H1 (cell line): ENCODE results near the gene SLC23A1. TPM values are rescaled to one million over a fixed set of nuclear protein-coding genes. Genes with fewer than 3 reads are reported as not detected.

ENCODE experiments used
- CTCF ChIA-PET: fragments of 300-600 bp; sonication (Branson Sonifier 250); formaldehyde crosslinking; loops from one replicate; lab custom pipeline; 2021; ENCODE audit not compliant: partially characterized antibody; lab: Charles Lee
- POLR2A ChIA-PET: fragments of 300-600 bp; sonication (Branson Sonifier 250); formaldehyde crosslinking; loops from one replicate; lab custom pipeline; 2021; ENCODE audit warnings: inconsistent platforms; ENCODE audit not compliant: partially characterized antibody; lab: Charles Lee
- DNase-seq, 2 experiments: peaks; one replicate each; pipeline versions ENCODE4 v3.0.0 to v3.0.0-alpha.2; 2010 to 2022; ENCODE audit warnings: low spot score in 2 of 2, low read depth in 1 of 2, mixed read lengths in 1 of 2
- FAIRE-seq: peaks from 2 replicates; lab custom pipeline; 2011; peaks lifted over from hg19 to GRCh38; lab: Jason Lieb, UNC
- H2AFZ ChIP-seq: 2 replicates; pipeline ENCODE4 v1.8.1; 2012; ENCODE audit warnings: low read length, inconsistent platforms
- H2AK5ac ChIP-seq: 2 replicates; pipeline ENCODE4 v1.6.1; 2013; ENCODE audit warnings: low read depth, low read length
- H2BK120ac ChIP-seq: replicated peaks from 2 replicates; pipeline ENCODE3; 2013; ENCODE audit warnings: low read depth, low read length, inconsistent platforms
- H2BK12ac ChIP-seq: 2 replicates; pipeline ENCODE4 v1.6.1; 2013; ENCODE audit warnings: low read depth, low read length
- H2BK15ac ChIP-seq: 2 replicates; pipeline ENCODE4 v1.6.1; 2013; ENCODE audit warnings: low read length
- H2BK20ac ChIP-seq: 2 replicates; pipeline ENCODE4 v1.6.1; 2013; ENCODE audit warnings: low read length
- H2BK5ac ChIP-seq: 2 replicates; pipeline ENCODE4 v1.6.1; 2013; ENCODE audit warnings: low read depth, low read length
- H3K14ac ChIP-seq: 2 replicates; pipeline ENCODE4 v1.6.1; 2013; ENCODE audit warnings: inconsistent platforms; ENCODE audit not compliant: insufficient read length
- H3K18ac ChIP-seq: 2 replicates; pipeline ENCODE4 v1.6.1; 2013; ENCODE audit warnings: low read length; ENCODE audit errors: extremely low read depth
- H3K23ac ChIP-seq: 2 replicates; pipeline ENCODE4 v1.6.1; 2013; ENCODE audit warnings: inconsistent platforms; ENCODE audit not compliant: insufficient read length
- H3K23me2 ChIP-seq: 2 replicates; pipeline ENCODE4 v1.6.1; 2013; ENCODE audit warnings: low read depth, low read length
- H3K27ac ChIP-seq: 2 replicates; pipeline ENCODE4 v1.6.1; 2011; ENCODE audit warnings: low read depth, low read length, inconsistent platforms
- H3K27me3 ChIP-seq, 4 experiments: replicated peaks in 1 of 4; 1 replicate in 1 of 4; 2 replicates in 3 of 4; pipeline versions ENCODE4 v1.6.1 to v1.8.1; 2011 to 2013; ENCODE audit warnings: low read length in 3 of 4, mild to moderate bottlenecking in 3 of 4, inconsistent platforms in 2 of 4, mixed read lengths in 2 of 4, moderate library complexity in 1 of 4; ENCODE audit not compliant: control insufficient read depth in 3 of 4, insufficient read depth in 3 of 4; ENCODE audit errors: extremely low read depth in 1 of 4
- H3K36me3 ChIP-seq, 4 experiments: 2 replicates each; pipeline versions ENCODE4 v1.6.1 to v1.8.1; 2011 to 2013; ENCODE audit warnings: mild to moderate bottlenecking in 4 of 4, low read length in 3 of 4, moderate library complexity in 2 of 4, control low read depth in 1 of 4, inconsistent platforms in 1 of 4; ENCODE audit not compliant: insufficient read depth in 4 of 4, control insufficient read depth in 2 of 4
- H3K4ac ChIP-seq: replicated peaks from 2 replicates; pipeline ENCODE3; 2013; ENCODE audit warnings: low read length, low read depth, mixed read lengths, inconsistent platforms; ENCODE audit not compliant: insufficient read length
- H3K4me1 ChIP-seq, 4 experiments: replicated peaks in 1 of 4; 1 replicate in 1 of 4; 2 replicates in 3 of 4; pipeline versions ENCODE4 v1.6.1 to v1.8.1; 2011 to 2013; ENCODE audit warnings: low read length in 3 of 4, inconsistent platforms in 2 of 4, mixed read lengths in 1 of 4; ENCODE audit not compliant: insufficient read depth in 4 of 4, control insufficient read depth in 3 of 4
- H3K4me2 ChIP-seq, 2 experiments: 2 replicates each; pipeline versions ENCODE4 v1.6.1 to v1.8.1; 2011 to 2013; ENCODE audit warnings: low read depth in 2 of 2, low read length in 2 of 2, control low read depth in 1 of 2, inconsistent platforms in 1 of 2, mild to moderate bottlenecking in 1 of 2; ENCODE audit not compliant: insufficient read depth in 1 of 2
- H3K4me3 ChIP-seq, 4 experiments: fragments of 200-600, 300-600 bp in 1 of 4; sonication (generic), shearing (Covaris generic), sonication (Bioruptor Twin) in 1 of 4; 2 replicates each; pipeline versions ENCODE4 v1.5.1 to v1.8.1; 2011 to 2016; ENCODE audit warnings: low read length in 4 of 4, low read depth in 3 of 4, control low read depth in 2 of 4, inconsistent platforms in 2 of 4, mild to moderate bottlenecking in 2 of 4, mixed read lengths in 1 of 4, moderate library complexity in 1 of 4; ENCODE audit not compliant: insufficient read depth in 2 of 4; ENCODE audit errors: extremely low read depth in 1 of 4
- H3K56ac ChIP-seq: replicated peaks from 2 replicates; pipeline ENCODE3; 2013; ENCODE audit warnings: low read depth, mild to moderate bottlenecking, mixed read lengths, low read length, inconsistent platforms; ENCODE audit not compliant: insufficient read length
- H3K79me1 ChIP-seq: 2 replicates; pipeline ENCODE4 v1.6.1; 2013; ENCODE audit warnings: low read depth, low read length, control low read depth
- H3K79me2 ChIP-seq, 2 experiments: 2 replicates each; pipeline versions ENCODE4 v1.6.1 to v1.8.1; 2012 to 2013; ENCODE audit warnings: low read length in 2 of 2, mild to moderate bottlenecking in 2 of 2, inconsistent platforms in 1 of 2; ENCODE audit not compliant: insufficient read depth in 2 of 2, control insufficient read depth in 1 of 2
- H3K9ac ChIP-seq, 4 experiments: replicated peaks in 1 of 4; 1 replicate in 1 of 4; 2 replicates in 3 of 4; pipeline versions ENCODE4 v1.6.1 to v1.8.1; 2011 to 2013; ENCODE audit warnings: low read depth in 3 of 4, low read length in 3 of 4, control low read depth in 2 of 4, mild to moderate bottlenecking in 2 of 4, moderate library complexity in 2 of 4, inconsistent platforms in 1 of 4; ENCODE audit errors: extremely low read depth in 1 of 4
- H3K9me3 ChIP-seq, 2 experiments: 2 replicates each; pipeline versions ENCODE4 v1.6.1 to v1.8.1; 2012 to 2013; ENCODE audit warnings: mild to moderate bottlenecking in 2 of 2, moderate library complexity in 2 of 2, control low read depth in 1 of 2, inconsistent platforms in 1 of 2, low read depth in 1 of 2, low read length in 1 of 2, mixed read lengths in 1 of 2; ENCODE audit not compliant: insufficient read depth in 2 of 2
- H4K20me1 ChIP-seq, 2 experiments: replicated peaks in 1 of 2; 2 replicates each; pipeline versions ENCODE3 to v1.8.1; 2011 to 2013; ENCODE audit warnings: inconsistent platforms in 2 of 2, low read length in 2 of 2, mild to moderate bottlenecking in 1 of 2; ENCODE audit not compliant: insufficient read depth in 2 of 2, control insufficient read depth in 1 of 2
- H4K5ac ChIP-seq: 2 replicates; pipeline ENCODE4 v1.6.1; 2013; ENCODE audit warnings: low read length, low read depth, mixed read lengths, inconsistent platforms; ENCODE audit not compliant: insufficient read length
- H4K8ac ChIP-seq: 2 replicates; pipeline ENCODE4 v1.8.0; 2013; ENCODE audit warnings: mild to moderate bottlenecking, moderate library complexity, low read length, inconsistent platforms; ENCODE audit not compliant: insufficient read depth; ENCODE audit errors: extremely low read depth
- H4K91ac ChIP-seq: replicated peaks from 2 replicates; pipeline ENCODE3; 2013; ENCODE audit warnings: low read length, mixed read lengths, inconsistent platforms; ENCODE audit not compliant: insufficient read length
- CBX8 ChIP-seq: fragments of 300-800, 300-1000 bp; sonication (generic); IDR thresholded peaks from 2 replicates; pipeline ENCODE4 v1.7.1; 2016; ENCODE audit warnings: low read depth, low read length, borderline replicate concordance
- WGBS, 2 experiments: shearing (Covaris generic) in 1 of 2; methylation state at CpG; one replicate each; pipeline versions ENCODE4 v1.1.6 to v1.1.7; 2013 to 2015; ENCODE audit warnings: low lambda C conversion rate in 2 of 2, mixed read lengths in 2 of 2, inconsistent platforms in 1 of 2, low coverage in 1 of 2, missing lambda C conversion rate in 1 of 2; ENCODE audit not compliant: insufficient replicate concordance in 2 of 2, insufficient coverage in 1 of 2, insufficient read length in 1 of 2; ENCODE audit errors: extremely low coverage in 1 of 2, missing lambda C conversion rate in 1 of 2; 5-methylcytosine and 5-hydroxymethylcytosine counted together
- polyA plus RNA-seq, 7 experiments: library from polyadenylated mRNA; depleted of rRNA in 3 of 7; stranded (reverse) in 5 of 7; unstranded in 2 of 7; fragments of >200 nt in 5 of 7; fragments of 200-250 nt in 2 of 7; gene quantifications; 1 replicate in 5 of 7; 2 replicates in 1 of 7; 4 replicates in 1 of 7; pipeline versions ENCODE4 v1.2.1 to v1.2.3, GENCODE V29; 2011 to 2013; ENCODE audit warnings: missing spikeins in 2 of 7, mixed read lengths in 2 of 7
- total RNA-seq: library from RNA; stranded (reverse); fragmentation: NEBNext Ultra II Directional; extraction: Animal tissue kit (Norgen Biotek cat#: 25700); gene quantifications from 2 replicates; pipeline ENCODE4 v1.2.1, GENCODE V29; 2021

The SLC23A1 gene
- total and polyA plus RNA-seq, 2 of the 8 experiments (the other 6 are each of a cell fraction or from before 2014, with no cell fraction given), result not detected

DNA sequence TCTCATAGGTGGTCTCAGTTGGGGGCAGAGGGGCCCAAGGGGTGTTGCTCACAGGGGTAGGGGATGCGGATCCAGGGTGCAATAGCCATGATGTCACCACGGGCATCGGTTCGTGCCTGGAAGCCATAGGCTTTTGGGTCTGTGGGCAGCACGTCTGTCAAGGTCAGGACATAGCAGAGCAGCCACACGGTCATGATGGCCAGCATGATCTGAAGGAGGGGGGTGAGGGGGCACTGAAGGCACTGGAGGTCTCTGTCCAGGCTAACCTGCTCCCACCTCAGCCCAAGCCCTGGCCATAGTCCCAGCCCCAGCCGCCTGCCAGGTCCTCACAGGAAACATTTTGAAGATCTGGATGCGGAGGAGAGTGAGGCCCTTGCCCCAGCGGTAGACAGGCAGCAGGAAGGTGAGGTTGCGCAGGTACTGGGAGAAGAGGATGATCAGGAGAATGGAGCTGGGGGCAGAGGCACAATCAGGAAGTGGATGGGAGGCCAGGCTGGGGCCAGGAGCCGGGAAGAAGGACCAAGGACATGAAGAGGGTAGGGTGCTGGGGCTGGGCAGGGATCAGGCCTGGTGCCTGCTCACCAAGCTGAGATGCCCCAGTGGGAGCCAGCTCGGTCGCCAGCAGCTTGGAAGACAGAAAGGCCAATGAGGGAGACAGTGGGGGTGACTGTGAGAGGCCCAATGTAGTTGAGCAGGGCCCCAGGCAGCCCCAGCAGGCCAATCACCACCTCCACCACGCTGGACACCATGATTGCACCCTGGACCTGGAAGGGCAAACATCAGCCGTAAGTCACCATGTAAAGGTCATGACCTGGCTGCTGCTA is 3.3 kb downstream of the SLC23A1 start:
- FAIRE-seq, result no peak
- POLR2A ChIA-PET, result interaction anchor here (0.6 to 3.1 kb wide), 6 partner anchors 8 to 94 kb away, joined by 3 to 12 read pairs (median 4); partner anchors contain the start of genes PAIP2 and PROB1

More for the DNA sequence above, 3.3 kb downstream of the SLC23A1 start:
- no peaks in the 10 kb centered on the region for H3K23me2 ChIP-seq
- H3K79me2 ChIP-seq, result no peaks in the 10 kb centered on the region
- no peak for TF ChIP-seq CBX8
- no peak overlapping the region for H3K14ac ChIP-seq
- H2BK15ac ChIP-seq, result no peak overlapping the region
- H4K91ac ChIP-seq, result no peak overlapping the region
- H3K36me3 ChIP-seq, result no peaks in the 10 kb centered on the region
- H4K8ac ChIP-seq, result no peak overlapping the region; the same call in 1 of the 2 replicates
- no peak overlapping the region for H4K5ac ChIP-seq
- H2BK20ac ChIP-seq, result no peak overlapping the region
- H2AFZ ChIP-seq, result no peak overlapping the region
- H2BK12ac ChIP-seq, result no peak overlapping the region
- H3K9ac ChIP-seq, result no peak overlapping the region
- H3K4ac ChIP-seq, result no peak overlapping the region
- H2AK5ac ChIP-seq, result no peak overlapping the region
- 89% methylated on average over 15 of the region's 15 CpGs; no CpG with 5 or more reads in 1 of the 2 experiments for WGBS, 2 experiments
- no peak overlapping the region for H2BK120ac ChIP-seq
- H3K27ac ChIP-seq, result no peak overlapping the region
- peaks cover 0 to 5% of the 10 kb centered on the region in 2 experiments for H4K20me1 ChIP-seq
- no peak overlapping the region for H3K56ac ChIP-seq
- H3K79me1 ChIP-seq, result peaks cover 2% of the 10 kb centered on the region; the same call in 1 of the 2 replicates
- no peak overlapping the region for H3K18ac ChIP-seq
- H3K4me1 ChIP-seq, result peaks cover 0 to 11% (median 0%) of the 10 kb centered on the region in 4 experiments; a peak in 2 of 7 replicates
- no peak overlapping the region for H3K4me3 ChIP-seq
- DNase-seq, result no peak
- H3K27me3 ChIP-seq, result no peaks in the 10 kb centered on the region
- H3K4me2 ChIP-seq, result no peak overlapping the region
- H3K23ac ChIP-seq, result no peak overlapping the region
- no peaks in the 10 kb centered on the region for H3K9me3 ChIP-seq
- no peak overlapping the region; the same call in 1 of the 2 replicates for H2BK5ac ChIP-seq
- CTCF ChIA-PET, result interaction anchor here (0.6 kb wide), 1 partner anchor 61 kb away, joined by 4 read pairs; no protein-coding TSS in a partner anchor
